NCI-H1436 (cell line): ENCODE data around the gene HEATR5B.
A peak's percentile ranks its signal among the peaks of the same experiment; 100 is the strongest.
"Not testable (repeated sequence)": the region's sequence is repeated elsewhere in the genome, so short reads cannot be mapped to it uniquely, and the experiment has no call there.

ENCODE experiments used
- DNase-seq: peaks from one replicate; lab custom pipeline; 2025; lab: John Stamatoyannopoulos, UW

The HEATR5B gene

DNA sequence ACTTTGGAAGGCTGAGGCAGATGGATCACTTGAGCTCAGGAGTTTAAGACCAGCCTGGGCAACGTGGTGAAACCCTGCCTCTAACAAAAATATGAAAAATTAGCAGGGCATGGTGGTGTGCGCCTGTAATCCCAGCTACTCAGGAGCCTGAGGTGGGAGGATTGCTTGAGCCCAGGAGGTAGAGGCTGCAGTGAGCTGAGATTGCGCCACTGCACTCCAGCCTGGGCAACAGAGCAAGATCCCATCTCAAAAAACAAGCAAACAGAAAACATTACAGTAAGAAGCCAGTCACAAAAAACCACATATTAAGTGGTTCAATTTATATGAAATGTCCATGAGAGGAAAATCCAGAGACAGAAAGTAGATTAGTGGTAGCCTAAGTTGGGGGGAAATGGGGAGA is 105.2 kb downstream of the HEATR5B start:
- not testable (repeated sequence) for DNase-seq

DNA sequence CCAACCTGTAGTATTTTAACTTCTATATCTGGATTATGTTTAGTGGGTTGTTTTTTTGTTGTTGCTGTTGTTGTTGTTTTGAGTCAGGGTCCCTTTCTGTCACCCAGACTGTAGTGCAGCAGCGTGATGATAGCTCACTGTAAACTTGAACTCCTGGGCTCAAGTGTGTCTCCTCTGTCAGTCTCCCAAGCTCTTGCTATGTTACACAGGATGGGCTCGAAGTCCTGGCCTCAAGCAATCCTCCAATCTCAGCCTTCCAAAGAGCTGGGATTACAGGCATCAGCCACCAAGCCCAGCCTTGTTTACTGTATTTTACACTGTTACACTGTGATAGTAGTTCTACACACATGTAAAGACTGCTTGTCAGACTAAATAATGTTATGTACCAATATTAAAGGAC is 108.1 kb downstream of the HEATR5B start:
- DNase-seq = no peak

DNA sequence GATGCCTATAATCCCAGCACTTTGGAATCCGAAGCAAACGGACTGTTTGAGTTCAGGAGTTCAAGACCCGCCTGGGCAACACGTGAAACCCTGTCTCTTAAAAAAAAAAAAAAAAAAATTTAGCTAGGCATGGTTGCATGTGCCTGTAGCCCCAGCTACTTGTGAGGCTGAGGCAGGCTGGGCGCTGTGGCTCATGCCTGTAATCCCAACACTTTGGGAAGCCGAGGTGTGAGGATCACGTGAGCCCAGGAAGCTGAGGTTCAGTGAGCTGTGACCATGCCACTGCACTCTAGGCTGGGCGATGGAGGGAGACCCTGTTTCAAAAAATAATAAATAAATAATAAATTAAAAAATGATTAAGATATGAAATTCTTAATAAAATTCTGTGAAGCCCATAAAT is 108.9 kb downstream of the HEATR5B start:
- no peak for DNase-seq

DNA sequence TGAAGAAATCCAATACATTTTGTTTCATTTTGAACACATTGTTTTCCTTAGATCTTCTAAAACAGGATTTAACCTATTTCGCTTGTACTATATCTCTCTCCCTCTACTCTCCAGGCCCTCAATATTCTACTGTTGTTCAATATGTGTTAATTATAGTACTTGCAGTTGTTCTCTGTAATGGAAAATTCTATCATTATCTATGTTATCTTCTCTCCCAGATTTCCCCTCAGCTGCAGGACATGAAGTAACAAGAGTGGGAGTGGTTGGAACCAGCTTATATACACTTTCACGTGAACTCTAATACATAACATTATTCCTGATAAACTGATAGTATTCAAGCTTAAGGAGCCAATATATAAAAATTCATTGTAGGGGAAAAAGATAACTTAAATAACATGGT is 110.9 kb downstream of the HEATR5B start:
- no peak for DNase-seq

DNA sequence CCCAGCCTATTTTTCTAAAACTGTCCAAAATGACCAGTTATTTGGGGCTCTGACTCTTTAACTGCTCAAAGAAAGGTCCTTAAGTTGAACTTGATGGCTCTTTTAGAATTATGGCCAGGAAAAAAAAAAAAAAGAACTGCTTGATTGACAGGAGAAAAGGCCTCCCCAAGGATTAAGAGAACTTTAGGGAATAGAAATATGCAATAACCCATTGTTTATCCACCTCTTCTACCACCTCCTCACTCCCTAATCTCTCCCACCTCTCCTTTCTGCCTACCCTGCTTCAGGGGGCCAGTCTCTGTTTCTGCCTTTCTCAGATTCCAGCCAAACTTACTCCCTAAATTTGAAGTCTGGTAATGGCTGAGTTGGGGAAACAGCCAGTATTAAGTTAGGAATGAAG is 112.2 kb downstream of the HEATR5B start:
- DNase-seq = no peak

DNA sequence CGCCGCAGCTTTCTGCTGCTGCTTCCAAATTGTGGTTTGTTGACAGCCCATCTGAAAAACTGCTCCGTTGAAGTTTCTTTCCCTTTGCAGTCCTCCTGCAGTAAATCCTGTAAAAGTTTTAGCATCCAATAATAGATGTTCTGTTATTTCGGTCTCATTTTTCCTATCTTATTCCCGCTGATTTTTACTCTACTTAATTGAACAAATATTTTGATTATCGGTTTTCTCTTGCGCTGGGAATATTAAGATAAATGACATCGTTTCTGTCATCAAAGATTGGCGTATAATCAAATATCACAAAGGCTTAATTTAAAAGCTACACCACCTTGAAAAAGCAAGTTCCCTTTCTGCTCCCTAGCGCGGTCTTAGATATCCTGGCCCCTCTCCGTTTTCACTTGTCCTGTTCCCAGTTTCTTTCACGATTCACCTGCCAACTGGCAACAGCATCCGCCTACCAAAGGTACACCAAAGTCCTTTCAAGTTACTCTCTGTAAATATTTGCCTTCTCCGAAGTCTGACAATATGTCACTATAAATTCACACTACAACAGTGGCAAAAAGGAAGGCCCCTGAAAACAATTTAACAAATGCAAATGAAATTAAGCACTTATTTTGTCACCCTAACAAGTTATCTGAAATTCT is 116.8 kb downstream of the HEATR5B start:
- no peak for DNase-seq

DNA sequence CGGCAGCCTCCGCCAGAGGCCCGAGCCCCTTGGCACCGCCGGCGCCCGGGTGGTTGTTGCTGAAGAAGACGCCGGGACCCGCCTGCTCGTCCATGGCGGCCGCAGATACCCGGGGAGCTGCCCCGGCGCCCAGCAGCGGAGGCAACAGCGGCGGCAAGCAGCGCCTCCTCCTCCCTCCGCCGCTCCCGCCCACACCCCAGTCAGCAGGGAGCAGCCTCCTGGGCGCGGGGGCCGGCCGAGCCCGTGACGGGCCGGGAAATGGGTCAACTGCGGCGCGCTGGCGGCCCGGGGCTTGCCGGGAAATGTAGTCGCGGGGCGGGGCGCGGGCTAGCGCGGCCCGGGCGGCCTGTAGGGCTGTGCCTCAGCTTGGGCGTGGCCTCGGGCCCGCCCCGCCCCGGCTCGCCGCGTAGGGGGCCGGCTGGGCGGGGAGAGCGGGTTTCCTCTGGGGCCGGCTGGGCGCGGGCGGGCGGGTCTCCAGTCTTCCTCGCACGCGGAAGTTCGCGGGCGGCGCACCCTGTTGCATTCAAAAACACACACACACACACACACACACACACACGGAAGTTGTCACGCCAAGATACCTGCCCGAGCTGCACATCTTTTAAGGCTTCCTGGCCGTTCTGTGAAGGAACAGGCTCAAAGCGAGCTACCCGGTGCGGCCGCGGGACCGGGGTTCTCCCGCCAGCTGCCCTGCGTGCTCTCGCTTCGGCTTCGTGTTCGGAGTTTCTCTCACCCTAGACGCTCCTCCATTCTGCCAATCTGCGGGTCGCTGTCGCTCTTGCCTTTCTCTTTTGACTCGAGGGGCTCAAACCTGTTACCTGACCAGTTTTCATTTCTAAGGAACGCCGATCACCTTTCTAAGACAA is 117.6 kb downstream of the HEATR5B start, which contains the start of gene STRN:
Gene STRN (minus strand): TSS at position 167 of the 866 bp plus-strand sequence. CDS start 73 bp downstream, at position 94.
- DNase-seq = peak; percentile 90

DNA sequence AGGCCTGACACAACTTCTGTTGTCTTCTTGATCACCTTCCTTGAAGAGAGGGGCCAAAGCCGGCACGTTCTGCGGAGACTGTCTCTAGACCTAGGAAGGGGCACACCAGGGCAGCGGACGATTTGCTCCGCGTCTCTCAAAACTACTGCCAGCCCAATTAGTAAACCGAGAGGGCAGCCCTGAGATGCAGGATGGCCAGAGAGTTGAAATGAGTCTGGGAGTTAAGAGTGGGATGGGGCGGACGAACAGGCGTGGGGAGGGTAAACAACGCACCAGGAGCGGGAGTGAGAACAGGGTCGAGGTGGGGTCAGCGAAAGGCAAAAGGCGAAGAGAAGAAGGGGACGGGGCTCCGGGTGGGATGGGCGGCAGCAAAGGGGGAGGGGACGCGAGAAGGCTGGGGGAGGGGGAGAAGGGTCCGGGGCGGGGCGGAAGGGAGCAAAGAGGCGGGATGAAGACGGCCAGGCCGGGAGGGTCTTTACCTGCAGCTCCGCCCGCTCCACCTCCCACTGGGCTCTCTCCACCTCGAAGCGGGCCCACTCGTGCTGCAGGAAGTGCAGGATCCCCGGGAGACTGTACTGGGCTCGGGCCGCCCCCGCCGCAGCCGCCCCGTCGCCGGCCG is 118.3 kb downstream of the HEATR5B start:
- peak; percentile 36 for DNase-seq

DNA sequence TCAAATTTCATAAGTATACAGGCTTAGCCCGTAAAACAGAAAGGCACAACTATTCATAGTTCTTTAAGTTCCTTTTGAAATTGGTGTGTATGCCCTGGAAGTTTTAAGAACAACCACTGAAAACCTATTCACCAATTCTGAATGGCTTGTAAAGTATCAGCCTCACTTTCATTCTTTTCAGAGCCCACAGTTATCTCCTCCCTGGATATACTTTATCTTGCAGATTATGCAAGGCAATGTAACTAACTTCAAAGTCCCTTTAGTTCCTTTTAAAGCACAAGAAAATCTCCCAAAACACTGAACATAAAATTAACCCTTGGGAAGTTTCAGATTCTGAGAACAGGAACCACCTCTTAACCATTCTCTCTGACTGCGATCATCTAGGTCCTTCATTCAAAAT is 119.0 kb downstream of the HEATR5B start:
- DNase-seq = no peak

DNA sequence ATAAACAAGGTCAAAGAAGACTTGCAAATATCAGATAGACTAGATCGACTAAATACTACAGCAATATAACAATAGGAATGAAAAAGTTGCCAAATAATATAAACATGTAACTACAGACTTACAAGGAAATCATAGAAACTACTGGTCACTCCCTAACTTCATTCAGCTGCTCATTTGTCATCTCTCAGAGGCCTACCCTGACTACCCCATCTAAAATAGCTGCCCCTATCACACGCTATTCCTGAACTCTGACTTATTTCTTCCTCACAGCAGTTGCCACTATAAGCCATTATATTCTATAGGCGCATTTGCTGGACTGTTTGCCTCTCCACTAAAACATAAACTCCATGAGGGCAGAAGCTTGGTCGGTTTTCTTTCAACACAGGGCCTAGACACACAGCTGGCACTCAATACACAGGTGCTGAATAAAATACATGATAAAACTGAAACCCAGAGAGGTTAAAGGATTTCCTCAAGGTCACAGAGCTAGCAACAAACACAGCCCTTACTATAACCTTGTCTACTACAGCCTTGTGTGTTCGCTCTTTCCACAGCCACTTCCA is 119.6 kb downstream of the HEATR5B start:
- DNase-seq = no peak

DNA sequence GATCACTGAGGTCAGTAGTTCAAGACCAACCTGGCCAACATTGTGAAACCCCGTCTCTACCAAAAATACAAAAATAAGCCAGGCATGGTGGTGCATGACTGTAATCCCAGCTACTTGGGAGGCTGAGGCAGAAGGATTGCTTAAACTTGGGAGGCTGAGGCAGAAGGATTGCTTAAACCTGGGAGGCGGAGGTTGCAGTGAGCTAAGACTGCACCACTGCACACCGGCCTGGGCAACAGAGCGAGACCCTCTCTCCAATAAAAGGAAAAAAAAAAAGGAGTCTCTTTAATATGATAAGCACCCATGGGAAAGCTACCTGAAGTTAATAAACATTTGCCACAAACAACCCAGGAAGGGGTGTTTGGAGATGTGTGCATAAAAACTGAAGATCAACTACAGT is 120.4 kb downstream of the HEATR5B start:
- no peak for DNase-seq

DNA sequence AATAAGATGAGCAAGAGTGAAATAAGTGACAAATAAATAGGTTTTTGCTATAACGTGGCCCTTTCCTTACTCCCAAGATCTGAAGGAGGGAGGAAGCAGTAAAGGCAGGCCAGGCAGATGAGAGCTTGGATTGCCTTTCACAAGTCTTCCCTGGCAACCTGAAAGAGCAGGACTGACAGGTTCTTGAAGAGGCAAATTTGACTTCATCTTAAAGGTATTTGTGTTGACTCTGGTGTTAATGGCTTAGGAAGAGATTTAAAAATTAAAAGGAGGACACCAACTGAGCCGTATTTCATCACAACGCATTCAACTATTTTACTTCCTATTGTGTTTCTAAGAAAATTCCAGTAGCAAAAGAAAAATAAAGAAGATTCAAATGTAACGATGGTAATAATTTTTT is 121.1 kb downstream of the HEATR5B start:
- no peak for DNase-seq

DNA sequence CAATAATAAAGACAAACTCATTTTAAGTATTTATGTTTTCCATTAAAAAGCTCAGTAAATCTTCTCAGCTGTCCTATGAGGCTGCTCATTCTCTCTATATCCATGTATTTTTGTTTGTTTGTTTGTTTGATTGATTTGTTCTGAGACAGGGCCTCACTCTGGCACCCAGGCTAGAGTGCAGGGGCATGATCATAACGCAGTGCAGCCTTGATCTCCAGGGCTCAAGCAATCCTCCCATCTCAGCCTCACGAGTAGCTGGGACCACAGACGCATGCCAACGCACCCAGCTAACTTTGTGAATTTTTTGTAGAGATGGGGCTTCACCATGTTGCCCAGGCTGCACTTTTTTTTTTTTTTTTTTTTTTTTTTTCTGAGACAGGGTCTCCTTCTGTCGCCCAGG is 123.4 kb downstream of the HEATR5B start:
- DNase-seq = no peak

DNA sequence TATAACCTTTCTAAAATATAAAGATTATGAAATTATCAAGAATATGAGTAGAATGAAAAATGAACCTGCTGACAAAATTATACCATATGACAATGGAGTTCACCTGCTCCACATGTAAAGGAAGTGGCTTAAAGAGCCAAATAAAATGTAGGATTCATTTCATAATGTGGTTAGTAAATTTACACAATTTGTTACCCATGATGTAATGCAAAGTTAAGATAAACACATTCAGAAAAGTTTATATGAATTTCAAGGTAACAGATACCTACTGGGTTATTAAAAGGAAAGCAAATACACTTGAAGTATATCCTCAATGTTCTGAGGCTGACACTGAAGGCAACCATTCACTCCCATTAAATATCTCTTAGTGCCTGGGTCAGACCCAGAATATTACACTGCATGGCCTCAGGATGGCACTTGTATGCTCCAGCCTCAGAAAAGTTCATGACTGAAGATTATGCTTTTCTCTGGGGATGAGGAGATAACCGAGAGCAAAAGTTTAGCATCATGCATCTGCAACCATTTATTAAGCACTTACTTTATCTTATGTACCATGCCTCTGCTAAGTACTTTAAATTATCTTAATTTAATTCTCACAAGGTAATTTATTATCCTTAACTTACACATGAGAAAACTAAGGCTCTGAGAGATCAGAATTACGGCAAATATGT is 124.0 kb downstream of the HEATR5B start:
- DNase-seq = no peak

DNA sequence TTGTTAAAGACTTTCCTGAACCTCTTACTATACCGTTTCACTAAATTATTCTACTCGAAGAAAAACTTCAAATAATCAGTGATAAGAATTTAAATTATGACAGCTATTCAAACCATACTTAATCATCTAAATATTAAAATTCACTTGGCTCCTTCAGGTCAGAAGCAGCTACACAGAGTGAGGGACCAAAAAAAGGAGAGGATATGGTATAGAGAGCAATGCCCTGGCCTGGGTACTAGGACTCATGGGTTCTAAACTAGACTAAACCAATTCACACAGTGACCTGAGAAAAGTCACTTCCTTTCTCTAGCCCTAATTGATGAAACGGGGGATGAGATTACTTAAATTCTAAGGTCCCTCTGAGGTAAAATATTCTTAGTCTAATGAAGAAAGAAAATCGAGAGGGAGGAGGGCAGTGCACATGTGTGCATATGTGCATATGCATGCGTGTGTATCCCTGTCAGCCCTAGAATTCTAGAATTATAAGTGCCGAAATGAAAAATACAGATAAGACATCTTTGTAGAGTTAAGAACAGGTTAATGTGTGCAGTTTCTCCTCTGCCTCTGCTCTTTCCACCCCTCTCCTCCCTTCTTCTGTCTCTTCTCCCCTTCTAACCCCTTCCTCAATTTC is 129.1 kb downstream of the HEATR5B start:
- no peak for DNase-seq

DNA sequence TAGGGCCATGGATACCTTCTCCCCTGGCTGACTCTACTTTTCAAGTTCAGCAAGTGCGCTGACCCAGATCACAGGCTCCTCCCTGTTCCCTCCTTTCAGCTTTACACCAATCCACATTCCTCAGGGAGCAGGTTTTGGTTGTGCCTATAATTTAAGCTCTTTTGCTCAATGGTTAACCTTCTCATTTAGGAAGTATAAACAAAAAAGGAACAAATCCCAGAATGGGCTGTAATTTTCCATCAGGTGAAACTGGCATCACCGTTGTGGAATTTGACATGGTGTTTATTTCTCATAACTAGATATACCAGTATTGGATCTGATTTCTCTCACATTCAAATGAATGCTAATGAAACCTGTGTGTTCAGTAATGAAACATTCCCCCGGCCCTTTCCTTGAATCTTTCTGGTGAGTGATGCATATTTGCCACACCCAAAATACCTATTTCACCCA is 131.4 kb downstream of the HEATR5B start:
- DNase-seq = no peak

DNA sequence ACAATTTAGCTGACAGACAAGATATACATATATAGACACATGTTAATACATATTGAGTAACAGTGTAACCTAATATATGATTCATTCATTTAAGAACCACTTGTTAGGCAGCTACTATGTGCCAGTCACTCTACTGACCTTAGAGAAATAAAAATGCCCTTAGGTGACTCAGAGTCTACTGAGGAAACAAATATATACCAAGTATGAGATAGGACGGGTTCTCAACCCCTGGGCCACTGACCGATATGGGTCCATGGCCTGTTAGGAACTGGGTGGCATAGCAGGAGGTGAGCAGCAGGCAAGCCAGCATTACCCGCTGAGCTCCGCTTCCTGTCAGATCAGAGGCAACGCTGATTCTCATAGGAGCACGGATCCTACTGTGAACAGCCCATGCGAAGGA is 132.6 kb downstream of the HEATR5B start:
- no peak for DNase-seq

DNA sequence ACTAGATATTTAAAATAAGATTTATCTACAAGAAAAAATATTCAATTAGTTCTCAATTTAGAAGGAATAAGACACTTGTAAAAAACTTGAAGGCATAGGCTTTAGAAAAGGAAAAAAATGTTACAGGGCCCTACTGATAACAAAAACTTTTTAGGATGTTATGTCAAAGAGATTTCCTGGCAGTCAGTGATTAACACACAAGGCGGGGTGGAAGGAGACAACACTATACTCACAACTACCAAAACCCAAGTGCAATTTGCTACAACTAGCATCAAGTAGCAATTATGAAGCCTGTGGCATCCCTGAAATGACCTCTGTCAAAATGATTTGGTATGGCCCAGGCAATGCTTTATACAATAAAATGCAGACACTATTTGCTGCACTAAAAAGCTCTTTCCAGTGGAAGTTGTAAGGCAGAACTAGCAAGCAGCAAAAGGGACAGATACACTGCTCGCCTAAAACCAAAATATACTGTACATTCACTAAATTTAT is 133.1 kb downstream of the HEATR5B start:
- no peak for DNase-seq

DNA sequence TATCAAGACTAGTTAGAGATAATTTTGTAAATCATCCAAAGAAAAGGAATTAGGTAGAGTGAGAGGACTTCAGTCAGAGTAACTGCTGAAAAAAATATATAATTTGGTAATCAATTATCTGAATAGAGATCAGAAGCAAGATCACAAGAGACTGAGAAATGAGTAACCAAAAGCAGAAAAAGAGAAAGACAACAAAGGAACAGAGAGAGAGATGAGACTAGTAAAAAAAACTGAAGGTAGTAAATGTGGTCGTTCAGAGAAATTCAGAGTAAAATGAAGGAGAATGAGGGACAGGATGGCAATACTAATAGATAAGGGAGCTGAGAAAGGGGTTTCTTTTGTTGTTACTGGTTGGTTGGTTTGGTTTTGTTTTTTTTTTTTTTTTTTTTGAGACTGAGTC is 134.3 kb downstream of the HEATR5B start:
- DNase-seq = no peak

DNA sequence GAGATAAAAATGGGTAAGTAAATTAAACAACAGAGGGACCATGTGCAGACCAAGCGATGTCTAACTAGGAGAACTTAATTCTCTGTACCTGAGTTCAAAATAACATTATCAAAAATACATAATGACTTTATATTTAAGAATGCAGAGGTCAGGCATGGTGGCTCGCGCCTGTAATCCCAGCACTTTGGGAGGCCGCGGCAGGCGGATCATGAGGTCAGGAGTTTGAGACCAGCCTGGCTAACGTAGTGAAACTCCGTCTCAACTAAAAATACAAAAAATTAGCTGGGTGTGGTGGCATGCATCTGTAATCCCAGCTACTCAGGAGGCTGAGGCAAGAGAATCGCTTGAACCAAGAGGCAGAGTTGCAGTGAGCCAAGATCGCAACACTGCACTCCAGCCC is 138.9 kb downstream of the HEATR5B start:
- not testable (repeated sequence) for DNase-seq

DNA sequence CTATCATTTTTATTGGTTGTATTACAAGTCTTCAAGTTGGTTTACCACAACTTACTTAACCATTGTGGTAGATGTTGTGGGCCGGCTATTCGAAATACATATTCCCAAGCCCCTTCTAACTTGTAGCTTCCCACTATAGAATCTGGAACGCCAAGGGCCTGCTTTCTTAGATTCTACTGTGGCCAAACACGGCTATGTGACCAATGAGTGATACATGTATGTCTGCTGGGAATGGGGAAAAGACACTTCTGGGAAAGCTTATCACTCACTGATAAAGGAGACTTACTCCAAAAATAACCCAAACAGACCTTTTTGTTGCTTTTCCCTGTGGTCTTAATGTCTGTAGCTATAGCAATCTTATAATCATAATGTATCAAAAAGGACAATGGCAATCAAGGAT is 142.3 kb downstream of the HEATR5B start:
- no peak for DNase-seq
